GM21717 (cell line): ENCODE data around the gene KMT2A.

Source experiments
- ATAC-seq: cut with Tn5 transposase; IDR thresholded peaks from one replicate; pipeline ENCODE4 v1.9.1; 2021; ENCODE audit warnings: mild to moderate bottlenecking, moderate library complexity; ENCODE audit not compliant: unreplicated experiment

The KMT2A gene

GRCh38 chr11:118574636-118575035 lies 138.3 kb downstream of the KMT2A start:
- ATAC-seq: no peak
